ENCODE results near the gene ADAT1. TPM values are rescaled to one million over a fixed set of nuclear protein-coding genes. Genes with fewer than 3 reads are reported as not detected.

The ADAT1 gene
- total and polyA plus RNA-seq, 12 donors = 18.0 to 191 (median 46.6) TPM

GRCh38 chr16:75635036-75635435 is 12.0 kb upstream of the ADAT1 start:
- H3K27me3 ChIP-seq = no peaks in the 10 kb centered on the region
- no peak for DNase-seq
- intact Hi-C loops (cut with DNase I) = no loop called here
- H3K27ac ChIP-seq = no peak overlapping the region
- peaks cover 0 to 100% of the 10 kb centered on the region in 2 donors for H3K36me3 ChIP-seq (replicated peaks in 1 of 2)
- no peaks in the 10 kb centered on the region for H3K4me1 ChIP-seq (replicated peaks in 1 of 2)
- H3K9me3 ChIP-seq (replicated peaks in 1 of 3) = no peaks in the 10 kb centered on the region
- no peak overlapping the region for H3K4me3 ChIP-seq
- WGBS, 4 donors = 82 to 86% (median 84%) methylated on average over 3 of the region's 3 CpGs
- no peak for TF ChIP-seq POLR2A (IDR thresholded peaks at IDR 0.05)
- TF ChIP-seq CTCF (IDR thresholded peaks at IDR 0.05) = no peak

GRCh38 chr16:75632857-75633256 is 9.8 kb upstream of the ADAT1 start:
- intact Hi-C loops (cut with DNase I) = no loop called here
- DNase-seq = no peak
- Histone ChIP-seq H3K27me3 (no peaks in the 10 kb centered on the region), H3K4me3 (no peak overlapping the region), H3K36me3 (replicated peaks in 1 of 2) (peaks cover 0 to 100% of the 10 kb centered on the region in 2 donors), H3K27ac (no peak overlapping the region), H3K4me1 (replicated peaks in 1 of 2) (no peaks in the 10 kb centered on the region), H3K9me3 (replicated peaks in 1 of 3) (no peaks in the 10 kb centered on the region)
- WGBS, 4 donors = 86 to 97% (median 92%) methylated on average over 7 to 8 of the region's 8 CpGs
- no peak for TF ChIP-seq CTCF (IDR thresholded peaks at IDR 0.05)
- no peak for TF ChIP-seq POLR2A (IDR thresholded peaks at IDR 0.05)

GRCh38 chr16:75630052-75630451 is 7.0 kb upstream of the ADAT1 start:
- Histone ChIP-seq H3K36me3 (replicated peaks in 1 of 2) (peaks cover 0 to 92% of the 10 kb centered on the region in 2 donors), H3K4me3 (no peak overlapping the region), H3K9me3 (replicated peaks in 1 of 3) (no peaks in the 10 kb centered on the region), H3K27me3 (no peaks in the 10 kb centered on the region), H3K4me1 (replicated peaks in 1 of 2) (no peaks in the 10 kb centered on the region), H3K27ac (no peak overlapping the region)
- peak in 1 of 7 donors; percentile 23 for DNase-seq
- 84 to 90% (median 88%) methylated on average over 3 of the region's 3 CpGs for WGBS, 4 donors
- intact Hi-C loops (cut with DNase I) = no loop called here
- TF ChIP-seq CTCF (IDR thresholded peaks at IDR 0.05) (no peak), POLR2A (IDR thresholded peaks at IDR 0.05) (no peak)

GRCh38 chr16:75629132-75629531 is 6.1 kb upstream of the ADAT1 start:
- H3K27me3 ChIP-seq = no peaks in the 10 kb centered on the region
- WGBS, 4 donors = 85 to 94% (median 93%) methylated on average over 10 of the region's 10 CpGs

More at GRCh38 chr16:75629132-75629531, 6.1 kb upstream of the ADAT1 start:
- no peak overlapping the region for H3K4me3 ChIP-seq
- H3K27ac ChIP-seq = no peak overlapping the region
- no peaks in the 10 kb centered on the region for H3K9me3 ChIP-seq (replicated peaks in 1 of 3)
- H3K4me1 ChIP-seq (replicated peaks in 1 of 2) = no peaks in the 10 kb centered on the region
- peak in 1 of 7 donors; percentile 20 for DNase-seq
- no peak for TF ChIP-seq CTCF (IDR thresholded peaks at IDR 0.05)
- TF ChIP-seq POLR2A (IDR thresholded peaks at IDR 0.05) = no peak
- H3K36me3 ChIP-seq (replicated peaks in 1 of 2) = peaks cover 0 to 83% of the 10 kb centered on the region in 2 donors
- intact Hi-C loops (cut with DNase I) = loop anchor here in 1 of 2 donors (10.0 kb wide), 1 partner anchor 154 kb away; no protein-coding TSS in a partner anchor
